ENCODE measurements around the gene LTC4S. TPM values are rescaled to one million over a fixed set of nuclear protein-coding genes. Genes with fewer than 3 reads are reported as not detected.

LTC4S gene
- total RNA-seq, 2 donors from 2014 or later: 19.7 to 20.3 TPM

DNA sequence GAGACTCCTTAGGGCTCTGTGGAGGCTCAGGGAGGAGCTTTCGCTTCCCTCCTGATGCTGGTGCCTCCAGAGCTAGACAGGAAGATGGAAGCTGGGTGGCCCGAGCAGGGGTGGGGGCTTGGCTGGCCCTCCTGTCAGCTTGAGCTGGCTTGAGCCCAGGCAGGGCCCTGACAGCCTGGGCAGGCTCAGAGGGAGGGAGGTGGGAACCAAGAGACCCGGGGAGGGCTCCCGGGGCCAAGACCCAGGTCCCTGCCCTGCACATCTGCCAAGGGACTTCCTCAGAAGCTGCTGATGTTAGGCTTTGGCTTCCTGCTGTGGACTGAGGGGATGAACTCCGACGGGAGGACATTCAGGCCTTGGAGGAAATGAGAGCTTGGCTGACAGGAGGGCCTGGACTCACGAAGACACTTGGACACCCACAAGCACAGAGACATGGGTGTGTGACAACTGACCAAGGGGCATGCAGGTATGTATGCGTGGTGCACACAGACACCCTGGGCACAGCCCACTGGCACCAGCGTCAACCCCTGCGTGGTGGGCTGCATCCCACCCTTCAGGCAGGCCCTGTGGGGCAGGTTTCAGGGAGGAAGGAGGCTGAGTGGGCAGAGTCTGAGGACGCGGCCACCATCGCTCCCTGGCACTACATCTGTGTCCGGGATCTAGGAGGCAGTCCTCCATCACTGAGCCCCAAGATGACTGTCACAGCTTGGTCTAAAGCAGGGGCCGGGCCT lies 1.7 kb upstream of the LTC4S start:
- intact Hi-C loops (cut with DNase I): no loop called here
- DNase-seq (ENCODE audit: low spot score): peak; percentile 78

- peak; percentile 82 for DNase-seq (ENCODE audit: low spot score)
- intact Hi-C loops (cut with DNase I): no loop called here
These were observed 946 bp upstream of the LTC4S start for GRCh38 chr5:179792612-179793467.

- DNase-seq (ENCODE audit: low spot score): peak; percentile 75
- intact Hi-C loops (cut with DNase I): no loop called here
These were observed 385 bp downstream of the LTC4S start for GRCh38 chr5:179794171-179794570.

DNA sequence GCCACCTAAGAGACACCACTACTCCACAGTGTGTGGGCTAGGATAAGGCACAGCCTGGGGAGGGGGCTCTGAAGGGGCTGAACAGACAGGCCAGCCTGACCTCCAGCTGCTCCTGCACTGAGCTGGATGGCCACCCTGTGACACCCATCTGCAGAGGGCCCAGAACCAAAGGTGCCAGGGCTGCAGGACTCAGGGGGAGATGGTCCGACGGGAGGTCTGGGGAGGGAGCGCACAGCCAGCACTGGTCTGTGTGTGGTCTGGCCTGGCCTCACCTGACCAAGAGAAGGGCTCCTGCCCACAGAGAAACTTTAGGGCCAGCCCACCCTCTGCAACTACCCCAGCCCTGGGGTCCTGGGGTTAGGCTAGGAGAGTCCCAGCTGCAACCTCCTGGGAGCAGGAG lies 789 bp downstream of the LTC4S start:
- intact Hi-C loops (cut with DNase I): no loop called here
- peak; percentile 79 for DNase-seq (ENCODE audit: low spot score)

DNA sequence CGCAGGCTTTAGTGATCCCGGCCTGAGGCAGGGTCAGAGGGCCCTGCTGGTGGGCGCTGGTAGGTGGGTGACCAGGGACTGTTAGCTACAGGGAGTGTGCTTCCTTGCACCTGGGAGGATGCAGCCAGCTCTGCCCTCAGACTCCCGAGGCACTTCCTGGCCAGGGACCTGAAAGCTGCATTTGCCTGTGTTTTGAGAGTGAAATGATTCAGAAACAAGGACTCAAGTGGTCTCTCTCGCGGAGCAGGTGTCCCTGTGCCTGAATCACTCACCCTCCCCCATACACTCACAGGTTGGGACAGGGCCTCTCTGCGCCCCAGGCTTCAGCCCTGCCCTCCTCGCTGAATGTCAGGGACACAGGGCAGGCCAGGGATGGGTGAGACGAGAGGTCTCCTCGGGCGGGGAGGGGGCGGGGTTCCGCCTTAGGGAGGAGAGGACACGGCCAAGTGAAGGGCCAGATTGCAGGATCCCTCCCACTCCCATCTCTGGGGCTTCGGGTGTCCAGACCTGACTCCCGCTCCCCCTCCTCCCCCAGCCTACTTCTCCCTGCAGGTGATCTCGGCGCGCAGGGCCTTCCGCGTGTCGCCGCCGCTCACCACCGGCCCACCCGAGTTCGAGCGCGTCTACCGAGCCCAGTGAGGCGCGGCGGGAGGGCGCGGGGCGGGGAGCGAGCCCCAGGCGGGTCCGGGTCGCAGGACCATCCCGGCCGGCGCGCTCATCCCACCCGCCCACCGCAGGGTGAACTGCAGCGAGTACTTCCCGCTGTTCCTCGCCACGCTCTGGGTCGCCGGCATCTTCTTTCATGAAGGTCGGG lies 1.5 kb downstream of the LTC4S start:
- intact Hi-C loops (cut with DNase I): no loop called here
- peak; percentile 83 for DNase-seq (ENCODE audit: low spot score)

DNA sequence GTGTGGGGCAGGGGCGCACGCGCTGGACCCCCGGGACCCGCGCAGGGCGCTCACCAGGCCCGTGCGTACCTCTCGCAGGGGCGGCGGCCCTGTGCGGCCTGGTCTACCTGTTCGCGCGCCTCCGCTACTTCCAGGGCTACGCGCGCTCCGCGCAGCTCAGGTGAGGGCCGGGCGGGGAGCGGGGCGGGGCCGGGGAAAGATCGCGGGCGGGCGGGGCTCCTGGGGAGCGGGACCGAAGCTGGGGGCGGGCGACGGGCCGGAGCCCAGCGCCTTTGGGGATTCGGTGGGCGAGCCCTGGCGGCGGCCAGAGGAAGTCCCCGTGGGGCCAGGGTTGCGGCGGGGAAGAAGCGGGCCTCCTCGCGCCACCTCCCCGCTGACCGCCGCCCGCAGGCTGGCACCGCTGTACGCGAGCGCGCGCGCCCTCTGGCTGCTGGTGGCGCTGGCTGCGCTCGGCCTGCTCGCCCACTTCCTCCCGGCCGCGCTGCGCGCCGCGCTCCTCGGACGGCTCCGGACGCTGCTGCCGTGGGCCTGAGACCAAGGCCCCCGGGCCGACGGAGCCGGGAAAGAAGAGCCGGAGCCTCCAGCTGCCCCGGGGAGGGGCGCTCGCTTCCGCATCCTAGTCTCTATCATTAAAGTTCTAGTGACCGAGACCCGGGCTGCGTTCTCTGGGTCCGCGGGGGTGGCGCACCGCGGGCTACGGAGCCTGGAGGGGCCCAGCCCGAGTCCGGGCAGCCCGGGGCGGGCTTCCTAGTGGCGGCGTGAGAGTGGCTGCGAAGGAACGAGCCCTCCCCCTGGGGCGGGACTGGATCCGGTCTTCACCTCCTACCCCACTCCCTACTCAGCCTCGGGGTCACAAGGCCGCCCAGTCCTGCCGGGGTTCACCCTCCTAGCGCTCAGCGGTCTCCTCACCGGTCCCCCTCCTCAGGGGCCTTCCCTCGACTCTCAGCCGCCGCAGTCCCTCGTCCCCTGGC lies 2.4 kb downstream of the LTC4S start:
- peak; percentile 94 for DNase-seq (ENCODE audit: low spot score)

DNA sequence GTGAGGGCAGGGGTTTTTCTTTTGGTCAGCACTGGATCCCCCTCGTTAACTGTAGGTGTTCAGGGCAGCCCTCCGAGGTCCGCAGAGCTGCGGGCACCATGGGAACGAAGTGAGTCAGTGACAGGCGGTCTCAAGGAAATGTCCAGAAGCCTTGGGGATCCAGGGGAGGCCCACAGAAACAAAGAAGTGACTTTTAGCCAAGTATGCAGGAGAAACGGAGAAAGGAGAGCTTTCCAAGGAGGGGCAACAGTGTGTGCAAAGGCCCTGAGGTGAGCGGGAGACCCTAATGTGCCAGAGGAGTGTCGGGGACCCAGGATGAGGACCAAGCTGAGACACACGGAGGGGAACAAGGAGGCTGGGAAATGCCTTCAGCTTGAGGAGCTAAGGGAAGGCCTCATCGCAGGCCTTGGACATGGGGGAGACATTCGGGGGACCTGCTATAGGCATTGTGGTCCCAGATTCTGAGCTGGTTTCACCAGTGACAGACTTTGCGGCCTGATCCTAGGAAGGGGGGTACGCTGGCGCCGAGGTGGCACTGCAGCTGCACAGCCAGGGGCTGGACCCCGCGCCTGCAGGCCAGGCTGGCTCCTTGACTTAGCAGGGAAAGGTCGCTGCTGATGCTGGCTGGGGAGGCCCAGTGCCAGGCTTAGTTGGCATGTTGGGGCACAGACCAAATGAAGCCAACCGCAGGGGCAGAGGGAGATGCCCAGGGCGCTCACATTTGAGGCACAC lies 3.3 kb downstream of the LTC4S start:
- intact Hi-C loops (cut with DNase I): no loop called here
- DNase-seq (ENCODE audit: low spot score): peak; percentile 76

More for the DNA sequence above, 2.4 kb downstream of the LTC4S start:
- intact Hi-C loops (cut with DNase I): no loop called here

DNA sequence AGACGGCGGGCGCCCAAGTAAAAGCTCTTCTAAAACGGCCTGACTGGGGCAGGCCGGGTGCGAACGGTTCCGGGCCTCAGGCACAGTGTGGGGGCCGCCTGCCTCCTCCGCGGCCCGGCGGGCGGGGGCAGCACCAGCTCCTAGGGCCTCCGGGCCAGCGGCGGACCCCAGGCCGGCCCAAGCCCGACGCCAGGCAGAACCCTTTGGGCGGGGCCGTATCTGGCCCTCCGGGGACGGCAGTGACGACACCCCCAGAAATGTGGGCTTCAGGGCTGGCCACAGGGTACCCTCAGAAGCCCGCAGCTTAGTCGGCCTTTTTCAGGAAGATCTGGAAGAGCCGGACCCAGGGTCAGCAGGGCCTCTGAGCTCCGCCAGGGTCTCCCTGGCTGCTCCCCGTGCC lies 4.0 kb downstream of the LTC4S start:
- intact Hi-C loops (cut with DNase I): no loop called here

GRCh38 chr5:179798144-179798770 lies 4.5 kb downstream of the LTC4S start:
- intact Hi-C loops (cut with DNase I): no loop called here
- peak; percentile 66 for DNase-seq (ENCODE audit: low spot score)

More for the DNA sequence above, 4.0 kb downstream of the LTC4S start:
- peak; percentile 69 for DNase-seq (ENCODE audit: low spot score)

- intact Hi-C loops (cut with DNase I): no loop called here
- no peak for DNase-seq (ENCODE audit: low spot score)
These were observed 5.2 kb downstream of the LTC4S start for GRCh38 chr5:179798771-179799643.

DNA sequence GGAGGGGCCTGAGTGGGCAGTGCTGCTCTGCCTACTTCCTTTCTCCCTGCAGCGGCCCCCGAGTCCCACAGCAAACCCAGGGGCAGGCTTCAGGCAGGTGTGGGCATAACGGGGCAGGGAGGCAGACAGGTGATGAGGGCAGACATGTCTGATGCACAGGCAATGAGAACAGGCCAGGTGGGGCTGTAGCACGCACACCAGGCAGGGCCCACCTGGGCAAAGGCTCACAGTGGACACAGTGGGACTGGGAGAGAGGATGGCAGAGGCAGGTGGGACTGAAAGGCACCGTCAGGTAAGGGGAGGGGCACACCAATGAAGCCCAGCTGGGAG lies 5.8 kb downstream of the LTC4S start:
- intact Hi-C loops (cut with DNase I): no loop called here
- peak; percentile 66 for DNase-seq (ENCODE audit: low spot score)

DNA sequence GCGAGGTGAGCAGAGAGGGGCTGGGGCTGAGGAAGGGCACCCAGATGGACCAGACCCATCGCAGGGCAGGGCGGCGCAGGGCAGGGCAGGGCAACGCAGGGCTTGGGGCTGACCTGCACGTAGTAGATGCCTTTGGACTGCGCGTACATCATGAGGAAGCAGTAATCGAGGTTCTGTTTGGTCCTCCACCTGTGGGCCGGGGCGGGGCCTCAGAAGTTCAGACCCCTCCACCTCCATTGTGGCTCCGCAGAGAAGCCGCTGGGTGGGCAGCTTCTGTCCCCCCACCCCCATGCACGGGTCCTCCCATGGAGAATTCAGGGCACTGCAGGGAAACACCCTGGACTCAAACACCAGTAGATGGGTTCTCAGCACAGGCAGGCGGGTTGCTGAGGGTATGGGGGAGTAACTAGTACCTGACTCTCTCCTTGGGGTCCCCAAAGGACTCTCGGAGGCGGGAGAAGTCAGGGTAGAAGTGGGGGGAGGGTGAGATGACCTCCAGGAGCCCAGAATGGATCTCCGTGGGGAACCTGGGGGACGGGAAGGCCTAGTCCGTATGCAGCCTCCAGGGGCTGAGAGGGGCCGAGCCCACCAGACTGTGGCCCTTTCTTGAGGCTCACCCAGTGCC lies 6.4 kb downstream of the LTC4S start:
- intact Hi-C loops (cut with DNase I): no loop called here

DNA sequence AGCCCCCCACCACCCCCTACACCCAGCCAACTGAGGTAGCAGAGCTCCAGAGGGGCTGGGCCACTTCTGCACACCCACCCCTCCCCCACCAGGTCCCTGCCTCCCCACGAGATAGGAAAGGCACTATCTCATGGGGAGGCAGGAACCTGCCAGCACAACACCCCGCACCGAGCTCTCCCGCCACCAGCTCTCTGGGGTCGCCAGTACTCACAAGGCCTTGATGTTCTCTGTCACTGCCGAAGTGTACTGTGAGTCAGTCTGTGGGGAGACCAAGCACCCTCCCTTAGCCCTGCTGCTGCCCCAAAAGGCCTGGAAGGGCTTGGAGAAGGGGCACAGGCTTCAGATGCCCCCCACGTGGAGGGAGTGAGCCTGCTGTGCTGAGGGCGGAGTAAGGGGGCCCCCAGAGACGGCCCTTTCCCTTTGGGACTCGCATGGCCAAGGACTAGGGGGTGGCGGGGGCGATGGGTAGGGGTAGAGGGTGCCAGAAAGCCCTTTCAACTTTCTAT lies 7.0 kb downstream of the LTC4S start:
- DNase-seq (ENCODE audit: low spot score): peak; percentile 67
- intact Hi-C loops (cut with DNase I): no loop called here

More for the DNA sequence above, 6.4 kb downstream of the LTC4S start:
- DNase-seq (ENCODE audit: low spot score): peak; percentile 69

- intact Hi-C loops (cut with DNase I): no loop called here
- peak; percentile 92 for DNase-seq (ENCODE audit: low spot score)
These were observed 7.8 kb downstream of the LTC4S start for GRCh38 chr5:179801304-179802206.
